ENCODE results near the gene TRIM17. TPM values are rescaled to one million over a fixed set of nuclear protein-coding genes. Genes with fewer than 3 reads are reported as not detected.

The TRIM17 gene
- total and polyA plus RNA-seq, 9 of the 15 experiments (the other 6 are each of a cell fraction or from before 2014, with no cell fraction given): not detected

- TF ChIP-seq ZEB2 (IDR thresholded peaks at IDR 0.05): peak; percentile 90
- TF ChIP-seq CHAMP1 (IDR thresholded peaks at IDR 0.05): peak; percentile 62; the same call in 1 of the 2 replicates
- TF ChIP-seq CBFA2T3 (IDR thresholded peaks at IDR 0.05): peak; percentile 53
- peak; percentile 54 to 93; a peak in 3 of 4 replicates for TF ChIP-seq MLLT1 (IDR thresholded peaks at IDR 0.05)
- no peak for TF ChIP-seq HNRNPK (IDR thresholded peaks at IDR 0.05; ENCODE audit: low read depth, low read length, poor library complexity, severe bottlenecking)
- 0 out of 2 replicates have a peak, but pooled peaks have one; percentile 22 for TF ChIP-seq HDAC8 (tag; IDR thresholded peaks at IDR 0.05)
- peak; percentile 82 for TF ChIP-seq ZNF395 (CRISPR knock-in tag; IDR thresholded peaks at IDR 0.05)
- peak; percentile 85 for TF ChIP-seq BHLHE40 (IDR thresholded peaks at IDR 0.05; ENCODE audit: low read length)
- no peak for TF ChIP-seq SRSF9 (IDR thresholded peaks at IDR 0.05; ENCODE audit: borderline replicate concordance, low read depth, low read length)
- TF ChIP-seq SP1 (CRISPR knock-in tag; IDR thresholded peaks at IDR 0.05): peak; percentile 94
- TF ChIP-seq FOXM1 (IDR thresholded peaks at IDR 0.05; ENCODE audit: low read depth): peak; percentile 22; the same call in 1 of the 2 replicates
- 0 out of 2 replicates have a peak, but pooled peaks have one; percentile 39 for TF ChIP-seq FOXM1 (CRISPR knock-in tag; IDR thresholded peaks at IDR 0.05; ENCODE audit: low read depth)
- TF ChIP-seq ID3 (CRISPR knock-in tag; IDR thresholded peaks at IDR 0.05): no peak
- peak; percentile 80; the same call in 1 of the 2 replicates for TF ChIP-seq ID3 (tag; IDR thresholded peaks at IDR 0.05)
- TF ChIP-seq JUND (IDR thresholded peaks at IDR 0.05; ENCODE audit: borderline replicate concordance, low read depth, low read length): peak; percentile 67
- peak; percentile 55; the same call in 2 of the 3 replicates for TF ChIP-seq JUND (tag; IDR thresholded peaks at IDR 0.05; ENCODE audit: borderline replicate concordance, low read depth, low read length)
- peak; percentile 92 for TF ChIP-seq ZBTB17 (CRISPR knock-in tag; IDR thresholded peaks at IDR 0.05)
- TF ChIP-seq ZNF384 (IDR thresholded peaks at IDR 0.05; ENCODE audit: low read depth, low read length): no peak
Measured at GRCh38 chr1:228463559-228464455, 47.1 kb upstream of the TRIM17 start (continued).

Data from K562 (cell line).